CD14-positive monocyte (primary cell): ENCODE data around the gene SCGB1C2. TPM values are rescaled to one million over a fixed set of nuclear protein-coding genes. Genes with fewer than 3 reads are reported as not detected.

ENCODE experiments used
- DNase-seq, 3 donors: peaks; one replicate each; pipeline ENCODE4 v3.0.0-alpha.2; 2011 to 2022
- H2AFZ ChIP-seq: 2 replicates; pipeline ENCODE4 v1.6.0; 2012; ENCODE audit warnings: mild to moderate bottlenecking, low read depth, low read length, inconsistent platforms; ENCODE audit not compliant: insufficient read depth, poor library complexity, severe bottlenecking
- H3K27ac ChIP-seq, 2 donors: 1 replicate in 1 of 2; 2 replicates in 1 of 2; pipeline ENCODE4 v1.5.1; 2012 to 2013; ENCODE audit warnings: low read length in 2 of 2, control low read depth in 1 of 2, inconsistent platforms in 1 of 2, low read depth in 1 of 2, mild to moderate bottlenecking in 1 of 2
- H3K27me3 ChIP-seq, 2 donors: one replicate each; pipeline versions ENCODE4 v1.6.0 to v1.6.1; 2011 to 2013; ENCODE audit warnings: low read length in 2 of 2; ENCODE audit not compliant: control insufficient read depth in 2 of 2, insufficient read depth in 2 of 2
- H3K36me3 ChIP-seq, 2 donors: replicated peaks in 1 of 2; 1 replicate in 1 of 2; 2 replicates in 1 of 2; pipeline versions ENCODE4 v1.5.1 to v1.6.1; 2012 to 2013; ENCODE audit warnings: low read length in 2 of 2, control low read depth in 1 of 2, inconsistent platforms in 1 of 2, mild to moderate bottlenecking in 1 of 2; ENCODE audit not compliant: insufficient read depth in 2 of 2, control insufficient read depth in 1 of 2
- H3K4me1 ChIP-seq, 2 donors: 1 replicate in 1 of 2; 2 replicates in 1 of 2; pipeline versions ENCODE4 v1.5.1 to v1.6.1; 2012 to 2013; ENCODE audit warnings: low read length in 2 of 2, control low read depth in 1 of 2, inconsistent platforms in 1 of 2, mild to moderate bottlenecking in 1 of 2, moderate library complexity in 1 of 2; ENCODE audit not compliant: insufficient read depth in 2 of 2, control insufficient read depth in 1 of 2
- H3K4me2 ChIP-seq: replicated peaks from 2 replicates; pipeline ENCODE3; 2012; ENCODE audit warnings: low read length, moderate library complexity, mild to moderate bottlenecking; ENCODE audit not compliant: poor library complexity, severe bottlenecking; ENCODE audit errors: extremely low read depth
- H3K4me3 ChIP-seq, 3 experiments: fragments of 200-600 bp in 1 of 3; sonication (generic) in 1 of 3; replicated peaks in 1 of 3; 1 replicate in 2 of 3; 2 replicates in 1 of 3; pipeline ENCODE4 v1.5.1; 2011 to 2013; ENCODE audit warnings: low read length in 3 of 3, mild to moderate bottlenecking in 3 of 3, control low read depth in 2 of 3, low read depth in 2 of 3, inconsistent platforms in 1 of 3, moderate library complexity in 1 of 3
- H3K79me2 ChIP-seq: 2 replicates; pipeline ENCODE4 v1.6.0; 2012; ENCODE audit warnings: mild to moderate bottlenecking, control low read depth, inconsistent platforms, low read length, moderate library complexity; ENCODE audit not compliant: insufficient read depth
- H3K9ac ChIP-seq: 2 replicates; pipeline ENCODE4 v1.6.0; 2017; ENCODE audit warnings: low read length, mild to moderate bottlenecking; ENCODE audit not compliant: insufficient read depth, poor library complexity, severe bottlenecking
- H3K9me3 ChIP-seq, 2 donors: replicated peaks in 1 of 2; 1 replicate in 1 of 2; 2 replicates in 1 of 2; pipeline versions ENCODE4 v1.5.1 to v1.6.1; 2012 to 2013; ENCODE audit warnings: low read length in 2 of 2, control low read depth in 1 of 2; ENCODE audit not compliant: control insufficient read depth in 1 of 2, insufficient read depth in 1 of 2
- H4K20me1 ChIP-seq: 2 replicates; pipeline ENCODE4 v1.6.0; 2012; ENCODE audit warnings: mild to moderate bottlenecking, low read length, control low read depth, moderate library complexity; ENCODE audit not compliant: insufficient read depth
- H3K27ac Mint-ChIP-seq, 7 donors: one replicate each; pipeline ENCODE4 v1.8.0; 2020; ENCODE audit warnings: mild to moderate bottlenecking in 7 of 7, mixed read lengths in 7 of 7, moderate library complexity in 6 of 7, inconsistent platforms in 2 of 7
- H3K27me3 Mint-ChIP-seq, 3 donors: one replicate each; pipeline ENCODE4 v1.8.0; 2021 to 2022; ENCODE audit warnings: low read depth in 3 of 3, mild to moderate bottlenecking in 3 of 3, mixed read lengths in 3 of 3, moderate library complexity in 3 of 3, inconsistent platforms in 1 of 3
- H3K36me3 Mint-ChIP-seq, 2 donors: one replicate each; pipeline ENCODE4 v1.8.0; 2020; ENCODE audit warnings: mixed read lengths in 2 of 2, inconsistent platforms in 1 of 2, mild to moderate bottlenecking in 1 of 2
- H3K4me1 Mint-ChIP-seq: one replicate; pipeline ENCODE4 v1.8.0; 2020; ENCODE audit warnings: mild to moderate bottlenecking, mixed read lengths
- H3K4me3 Mint-ChIP-seq, 2 donors: one replicate each; pipeline ENCODE4 v1.8.0; 2020; ENCODE audit warnings: mild to moderate bottlenecking in 2 of 2, mixed read lengths in 2 of 2, moderate library complexity in 1 of 2
- H3K9me3 Mint-ChIP-seq, 7 donors: one replicate each; pipeline ENCODE4 v1.8.0; 2020 to 2022; ENCODE audit warnings: mixed read lengths in 7 of 7, mild to moderate bottlenecking in 6 of 7, moderate library complexity in 6 of 7, inconsistent platforms in 2 of 7
- CTCF ChIP-seq: fragments of 200-600 bp; IDR thresholded peaks from one replicate; pipeline ENCODE4 v1.8.0; 2022; ENCODE audit warnings: antibody characterized with exemption, mild to moderate bottlenecking
- WGBS: methylation state at CpG from one replicate; pipeline ENCODE4 v1.1.5; 2013; ENCODE audit warnings: missing lambda C conversion rate; ENCODE audit not compliant: insufficient coverage; 5-methylcytosine and 5-hydroxymethylcytosine counted together
- intact Hi-C, 2 donors: fragments of 100-400 bp; cut with micrococcal nuclease; formaldehyde crosslinking; loops; one replicate each; pipeline versions ENCODE4 v1.15.0 to v1.15.1; 2023
- polyA plus RNA-seq, 3 donors: library from polyadenylated mRNA; depleted of rRNA in 1 of 3; unstranded in 2 of 3; stranded (reverse) in 1 of 3; fragments of 300-500 nt in 2 of 3; fragments of >200 nt in 1 of 3; fragmentation: Illumina TruSeq in 2 of 3; gene quantifications; 1 replicate in 2 of 3; 2 replicates in 1 of 3; pipeline ENCODE4 v1.2.3, GENCODE V29; 2012 to 2021

Gene SCGB1C2
- polyA plus RNA-seq, 3 donors: not detected

- H3K79me2 ChIP-seq: no peaks in the 10 kb centered on the region
- Mint-ChIP-seq H3K4me3 (no peak overlapping the region), H3K27me3 (peaks cover 2 to 5% (median 3%) of the 10 kb centered on the region in 3 donors), H3K27ac (peak overlapping the region in 2 of 7 donors; percentile 38 to 48), H3K36me3 (no peaks in the 10 kb centered on the region), H3K9me3 (peaks cover 0 to 2% (median 0%) of the 10 kb centered on the region in 7 donors), H3K4me1 (no peaks in the 10 kb centered on the region)
- no peak overlapping the region for H3K9ac ChIP-seq
- DNase-seq: no peak
- TF ChIP-seq CTCF: no peak
- H3K36me3 ChIP-seq: no peaks in the 10 kb centered on the region
- H2AFZ ChIP-seq: no peak overlapping the region
- H3K4me3 ChIP-seq: no peak overlapping the region
- no peaks in the 10 kb centered on the region for H3K27me3 ChIP-seq
- no peaks in the 10 kb centered on the region for H4K20me1 ChIP-seq
- H3K9me3 ChIP-seq: no peaks in the 10 kb centered on the region
- H3K4me2 ChIP-seq: no peak overlapping the region
- intact Hi-C loops: no loop called here
- WGBS: 91% methylated on average over 19 of the region's 19 CpGs
- H3K27ac ChIP-seq: no peak overlapping the region
- H3K4me1 ChIP-seq: no peaks in the 10 kb centered on the region
Observed at GRCh38 chr17:156946-157345, 19.6 kb downstream of the SCGB1C2 start.

- Histone ChIP-seq H3K4me3 (no peak overlapping the region), H3K27me3 (no peaks in the 10 kb centered on the region), H3K9me3 (no peaks in the 10 kb centered on the region), H3K79me2 (no peaks in the 10 kb centered on the region), H3K4me2 (no peak overlapping the region), H2AFZ (no peak overlapping the region), H3K9ac (no peak overlapping the region), H3K36me3 (no peaks in the 10 kb centered on the region), H3K4me1 (no peaks in the 10 kb centered on the region), H4K20me1 (no peaks in the 10 kb centered on the region), H3K27ac (no peak overlapping the region)
- peaks cover 0 to 2% (median 0%) of the 10 kb centered on the region in 7 donors for H3K9me3 Mint-ChIP-seq
- no peak for DNase-seq
- peak overlapping the region in 1 of 7 donors; percentile 1 for H3K27ac Mint-ChIP-seq
- no peaks in the 10 kb centered on the region for H3K36me3 Mint-ChIP-seq
- intact Hi-C loops: no loop called here
- no peak overlapping the region for H3K4me3 Mint-ChIP-seq
- H3K4me1 Mint-ChIP-seq: no peaks in the 10 kb centered on the region
- 95% methylated on average over 4 of the region's 4 CpGs for WGBS
- no peak for TF ChIP-seq CTCF
- peaks cover 4 to 5% (median 4%) of the 10 kb centered on the region in 3 donors for H3K27me3 Mint-ChIP-seq
Observed at GRCh38 chr17:157901-158300, 20.5 kb downstream of the SCGB1C2 start.
